ENCODE data around the gene CERS6. TPM values are rescaled to one million over a fixed set of nuclear protein-coding genes. Genes with fewer than 3 reads are reported as not detected.

CERS6 gene
- total and polyA plus RNA-seq, 2 of the 8 experiments (the other 6 are each of a cell fraction or from before 2014, with no cell fraction given), result 6.8 to 28.2 TPM

GRCh38 chr2:168801961-168802858, 346.1 kb downstream of the CERS6 start, which contains the start of gene NOSTRIN:
Gene NOSTRIN, plus strand, starts transcription at chr2:168802637. Its CDS starts 10 bp downstream, at chr2:168802647.
- H4K8ac ChIP-seq (ENCODE audit: extremely low read depth, insufficient read depth, low read length), result no peak within 1 kb of the TSS
- peak within 1 kb of the TSS; percentile 41 for H2BK120ac ChIP-seq (replicated peaks; ENCODE audit: low read depth, low read length)
- ChIA-PET POLR2A (ENCODE audit: partially characterized antibody) (interaction anchor here (0.8 kb wide), 1 partner anchor 447 kb away, joined by 3 read pairs; no protein-coding TSS in a partner anchor), CTCF (ENCODE audit: partially characterized antibody) (interaction anchor here (0.6 to 2.9 kb wide), 4 partner anchors 13 to 129 kb away, joined by 3 to 11 read pairs (median 3); no protein-coding TSS in a partner anchor)
- no peak within 1 kb of the TSS for H3K56ac ChIP-seq (replicated peaks; ENCODE audit: insufficient read length, low read depth, low read length)
- H3K4me1 ChIP-seq (replicated peaks in 1 of 4; ENCODE audit: control insufficient read depth in 3 of 4, insufficient read depth in 4 of 4, low read length in 3 of 4), result peaks cover 4 to 22% (median 15%) of the 10 kb centered on the region in 4 experiments; a peak in 5 of 7 replicates
- H3K36me3 ChIP-seq (ENCODE audit: control insufficient read depth in 2 of 4, insufficient read depth in 4 of 4, low read length in 3 of 4), result no peaks in the 10 kb centered on the region
- peak within 1 kb of the TSS; percentile 20 for H4K91ac ChIP-seq (replicated peaks; ENCODE audit: insufficient read length, low read length)
- no peak for DNase-seq (ENCODE audit: low read depth in 1 of 2, low spot score in 2 of 2)
- H3K18ac ChIP-seq (ENCODE audit: extremely low read depth, low read length), result 0 out of 2 replicates have a peak within 1 kb of the TSS, but pooled peaks have one; percentile 26
- no peak within 1 kb of the TSS for H3K4me3 ChIP-seq (ENCODE audit: extremely low read depth in 1 of 4, insufficient read depth in 2 of 4, low read depth in 3 of 4, low read length in 4 of 4)
- H3K79me1 ChIP-seq (ENCODE audit: low read depth, low read length), result no peaks in the 10 kb centered on the region
- no peak within 1 kb of the TSS for H3K23ac ChIP-seq (ENCODE audit: insufficient read length)
- no peak within 1 kb of the TSS for H3K27ac ChIP-seq (ENCODE audit: low read depth, low read length)
- no peak within 1 kb of the TSS for H2AFZ ChIP-seq (ENCODE audit: low read length)
- H3K27me3 ChIP-seq (replicated peaks in 1 of 4; ENCODE audit: control insufficient read depth in 3 of 4, extremely low read depth in 1 of 4, insufficient read depth in 3 of 4, low read length in 3 of 4), result no peaks in the 10 kb centered on the region
- H3K79me2 ChIP-seq (ENCODE audit: control insufficient read depth in 1 of 2, insufficient read depth in 2 of 2, low read length in 2 of 2), result no peaks in the 10 kb centered on the region
- peak within 1 kb of the TSS in 1 of 2 experiments; percentile 27; a peak in 1 of 4 replicates for H3K4me2 ChIP-seq (ENCODE audit: insufficient read depth in 1 of 2, low read depth in 2 of 2, low read length in 2 of 2)
- no peaks in the 10 kb centered on the region for H4K20me1 ChIP-seq (replicated peaks in 1 of 2; ENCODE audit: control insufficient read depth in 1 of 2, insufficient read depth in 2 of 2, low read length in 2 of 2)
- peak within 1 kb of the TSS; percentile 9; the same call in 1 of the 2 replicates for H2BK15ac ChIP-seq (ENCODE audit: low read length)
- WGBS, 2 experiments (ENCODE audit: extremely low coverage in 1 of 2, insufficient coverage in 1 of 2, insufficient read length in 1 of 2, insufficient replicate concordance in 2 of 2, low coverage in 1 of 2, low lambda C conversion rate in 2 of 2, missing lambda C conversion rate in 1 of 2), result 84% methylated on average over 10 of the region's 10 CpGs; no CpG with 5 or more reads in 1 of the 2 experiments
- H3K14ac ChIP-seq (ENCODE audit: insufficient read length), result no peak within 1 kb of the TSS
- no peaks in the 10 kb centered on the region for H3K23me2 ChIP-seq (ENCODE audit: low read depth, low read length)
- no peak within 1 kb of the TSS for H4K5ac ChIP-seq (ENCODE audit: insufficient read length, low read depth, low read length)
- no peak within 1 kb of the TSS for H3K9ac ChIP-seq (replicated peaks in 1 of 4; ENCODE audit: extremely low read depth in 1 of 4, low read depth in 3 of 4, low read length in 3 of 4)
- 0 out of 2 replicates have a peak within 1 kb of the TSS, but pooled peaks have one; percentile 7 for H2BK5ac ChIP-seq (ENCODE audit: low read depth, low read length)
- H3K9me3 ChIP-seq (ENCODE audit: insufficient read depth in 2 of 2, low read depth in 1 of 2, low read length in 1 of 2), result no peaks in the 10 kb centered on the region
- H2BK20ac ChIP-seq (ENCODE audit: low read length), result peak within 1 kb of the TSS; percentile 2; the same call in 1 of the 2 replicates
- no peak within 1 kb of the TSS; the same call in 1 of the 2 replicates for H2BK12ac ChIP-seq (ENCODE audit: low read depth, low read length)
- no peak within 1 kb of the TSS; the same call in 1 of the 2 replicates for H2AK5ac ChIP-seq (ENCODE audit: low read depth, low read length)
- no peak for FAIRE-seq
- H3K4ac ChIP-seq (replicated peaks; ENCODE audit: insufficient read length, low read depth, low read length), result no peak within 1 kb of the TSS
- TF ChIP-seq SP2 (IDR thresholded peaks at IDR 0.05; ENCODE audit: low read length), result no peak
- no peak for TF ChIP-seq BRCA1 (IDR thresholded peaks at IDR 0.05; ENCODE audit: low read depth, low read length)
- TF ChIP-seq TAF7 (optimal IDR thresholded peaks at IDR 0.05; ENCODE audit: borderline replicate concordance, low read depth, low read length), result no peak
- no peak for TF ChIP-seq SUZ12 (IDR thresholded peaks at IDR 0.05; ENCODE audit: low read length)
- no peak for TF ChIP-seq RAD21 (IDR thresholded peaks at IDR 0.05 in 1 of 2, conservative IDR thresholded peaks at IDR 0.05 in 1 of 2; ENCODE audit: low read depth in 2 of 2, low read length in 2 of 2)
- no peak for TF ChIP-seq ZNF274 (IDR thresholded peaks at IDR 0.05; ENCODE audit: borderline replicate concordance, extremely low read depth, low read length)
- no peak for TF ChIP-seq NANOG (IDR thresholded peaks at IDR 0.05; ENCODE audit: insufficient read depth, low read depth, low read length, poor library complexity, severe bottlenecking)
- no peak for TF ChIP-seq KDM1A (IDR thresholded peaks at IDR 0.05; ENCODE audit: borderline replicate concordance, low read length)
- no peak for TF ChIP-seq CEBPB (IDR thresholded peaks at IDR 0.05; ENCODE audit: low read depth, low read length)
- no peak for TF ChIP-seq HDAC6 (IDR thresholded peaks at IDR 0.05; ENCODE audit: low read depth, low read length)
- no peak for TF ChIP-seq YY1 (IDR thresholded peaks at IDR 0.05; ENCODE audit: low read depth, low read length)
